HG03558 (cell line): Measurements from ENCODE around the gene FOSB.
"Not testable (repeated sequence)": the region's sequence is repeated elsewhere in the genome, so short reads cannot be mapped to it uniquely, and the experiment has no call there.

Experiments used
- ATAC-seq: cut with Tn5 transposase; IDR thresholded peaks from one replicate; pipeline ENCODE4 v1.9.1; 2021; ENCODE audit warnings: moderate number of reproducible peaks; ENCODE audit not compliant: unreplicated experiment; ENCODE audit errors: extremely low read depth

The FOSB gene

GRCh38 chr19:45500918-45501729 is 33.3 kb downstream of the FOSB start:
- no peak for ATAC-seq

GRCh38 chr19:45501730-45502014 is 33.9 kb downstream of the FOSB start:
- no peak for ATAC-seq

- ATAC-seq: no peak
Measured at GRCh38 chr19:45502111-45502510, 34.3 kb downstream of the FOSB start.

GRCh38 chr19:45503909-45504308 is 36.1 kb downstream of the FOSB start:
- no peak for ATAC-seq

- no peak for ATAC-seq
Measured at GRCh38 chr19:45505151-45505995, 37.6 kb downstream of the FOSB start.

- no peak for ATAC-seq
Measured at GRCh38 chr19:45505996-45506245, 38.1 kb downstream of the FOSB start.

- ATAC-seq: peak; percentile 38
Measured at GRCh38 chr19:45506246-45506988, 38.6 kb downstream of the FOSB start.

GRCh38 chr19:45506989-45507871 is 39.4 kb downstream of the FOSB start, which contains the start of gene VASP:
Gene VASP (plus strand): TSS chr19:45507479. CDS start chr19:45507772, 293 bp downstream.
- ATAC-seq: no peak

GRCh38 chr19:45507872-45508416 is 40.1 kb downstream of the FOSB start:
- ATAC-seq: no peak

- no peak for ATAC-seq
Measured at GRCh38 chr19:45508417-45508860, 40.6 kb downstream of the FOSB start.

GRCh38 chr19:45508861-45509691 is 41.3 kb downstream of the FOSB start:
- ATAC-seq: no peak

- ATAC-seq: no peak
Measured at GRCh38 chr19:45509692-45510015, 41.9 kb downstream of the FOSB start.

GRCh38 chr19:45510352-45510751 is 42.6 kb downstream of the FOSB start:
- not testable (repeated sequence) for ATAC-seq

- ATAC-seq: no peak
Measured at GRCh38 chr19:45511074-45511473, 43.3 kb downstream of the FOSB start.

- ATAC-seq: no peak
Measured at GRCh38 chr19:45512881-45513483, 45.2 kb downstream of the FOSB start.

- no peak for ATAC-seq
Measured at GRCh38 chr19:45514376-45515051, 46.7 kb downstream of the FOSB start.

GRCh38 chr19:45515081-45515624 is 47.4 kb downstream of the FOSB start:
- ATAC-seq: no peak
